NT2/D1 (cell line): ENCODE measurements around the gene TNMD.
"Not testable (repeated sequence)": the region's sequence is repeated elsewhere in the genome, so short reads cannot be mapped to it uniquely, and the experiment has no call there.

Source experiments
- DNase-seq: peaks from one replicate; pipeline ENCODE4 v3.0.0-alpha.2; 2011; ENCODE audit warnings: low read depth, low spot score
- H3K27me3 ChIP-seq: 2 replicates; pipeline ENCODE4 v1.6.0; 2011; ENCODE audit warnings: mild to moderate bottlenecking; ENCODE audit not compliant: insufficient read length, insufficient read depth
- H3K36me3 ChIP-seq: 2 replicates; pipeline ENCODE4 v1.6.1; 2011; ENCODE audit warnings: mild to moderate bottlenecking, low read length, mixed read lengths; ENCODE audit not compliant: insufficient read depth, insufficient read length
- H3K4me1 ChIP-seq: 2 replicates; pipeline ENCODE4 v1.5.1; 2011; ENCODE audit not compliant: insufficient read depth, insufficient read length
- H3K4me3 ChIP-seq: 2 replicates; pipeline ENCODE4 v1.5.1; 2011; ENCODE audit warnings: low read depth; ENCODE audit not compliant: insufficient read length
- H3K9ac ChIP-seq: 2 replicates; pipeline ENCODE4 v1.6.0; 2011; ENCODE audit warnings: low read depth; ENCODE audit not compliant: insufficient read length
- H3K9me3 ChIP-seq: 2 replicates; pipeline ENCODE4 v1.5.1; 2011; ENCODE audit warnings: mild to moderate bottlenecking, low read length; ENCODE audit not compliant: insufficient read depth
- SUZ12 ChIP-seq: IDR thresholded peaks from 2 replicates; pipeline ENCODE4 v1.6.1; 2011; ENCODE audit not compliant: insufficient read length, insufficient read depth; ENCODE audit errors: extremely low read depth
- YY1 ChIP-seq: IDR thresholded peaks from 2 replicates; pipeline ENCODE4 v1.6.1; 2011; ENCODE audit not compliant: insufficient read length, insufficient read depth
- ZNF274 ChIP-seq: IDR thresholded peaks from 2 replicates; pipeline ENCODE4 v1.6.1; 2011; ENCODE audit warnings: mild to moderate bottlenecking, low read depth, low read length

Gene TNMD

GRCh38 chrX:100584611-100585010 is at the start of gene TNMD:
TSS of gene TNMD (plus strand) at chrX:100584936. CDS start at chrX:100585019, 83 bp downstream.
- no peaks in the 10 kb centered on the region for H3K4me1 ChIP-seq
- H3K9ac ChIP-seq: no peak within 1 kb of the TSS
- H3K4me3 ChIP-seq: no peak within 1 kb of the TSS
- no peaks in the 10 kb centered on the region for H3K27me3 ChIP-seq
- no peaks in the 10 kb centered on the region for H3K36me3 ChIP-seq
- no peaks in the 10 kb centered on the region for H3K9me3 ChIP-seq
- no peak for DNase-seq
- TF ChIP-seq ZNF274 (no peak), YY1 (no peak), SUZ12 (no peak)

- H3K9me3 ChIP-seq, DNase-seq, H3K27me3 ChIP-seq, H3K4me1 ChIP-seq, H3K9ac ChIP-seq, H3K36me3 ChIP-seq, H3K4me3 ChIP-seq: not testable (repeated sequence)
Observed at GRCh38 chrX:100565534-100565933, 19.2 kb upstream of the TNMD start.

- no peak for TF ChIP-seq ZNF274
- no peak for TF ChIP-seq SUZ12
- TF ChIP-seq YY1: no peak
- Histone ChIP-seq H3K9ac (no peak overlapping the region), H3K36me3 (no peaks in the 10 kb centered on the region), H3K4me1 (no peaks in the 10 kb centered on the region), H3K4me3 (no peak overlapping the region), H3K27me3 (no peaks in the 10 kb centered on the region), H3K9me3 (no peaks in the 10 kb centered on the region)
- DNase-seq: no peak
Observed at GRCh38 chrX:100586747-100587146, 2.0 kb downstream of the TNMD start.

GRCh38 chrX:100587861-100588260 is 3.1 kb downstream of the TNMD start:
- H3K9ac ChIP-seq: no peak overlapping the region
- DNase-seq: no peak

GRCh38 chrX:100591256-100592051 is 6.7 kb downstream of the TNMD start:
- H3K4me1 ChIP-seq: no peaks in the 10 kb centered on the region

More at GRCh38 chrX:100587861-100588260, 3.1 kb downstream of the TNMD start:
- TF ChIP-seq ZNF274 (no peak), SUZ12 (no peak)
- Histone ChIP-seq H3K4me1 (no peaks in the 10 kb centered on the region), H3K9me3 (no peaks in the 10 kb centered on the region), H3K4me3 (no peak overlapping the region), H3K27me3 (no peaks in the 10 kb centered on the region), H3K36me3 (no peaks in the 10 kb centered on the region)

GRCh38 chrX:100593126-100593525 is 8.4 kb downstream of the TNMD start:
- TF ChIP-seq ZNF274 (no peak), SUZ12 (no peak), YY1 (no peak)
- no peak for DNase-seq
- Histone ChIP-seq H3K4me1 (no peaks in the 10 kb centered on the region), H3K9me3 (no peaks in the 10 kb centered on the region), H3K9ac (no peak overlapping the region), H3K4me3 (no peak overlapping the region), H3K27me3 (no peaks in the 10 kb centered on the region), H3K36me3 (no peaks in the 10 kb centered on the region)

More at GRCh38 chrX:100591256-100592051, 6.7 kb downstream of the TNMD start:
- no peak overlapping the region for H3K4me3 ChIP-seq
- DNase-seq: no peak
- TF ChIP-seq YY1: no peak
- TF ChIP-seq SUZ12: no peak
- no peak for TF ChIP-seq ZNF274
- no peaks in the 10 kb centered on the region for H3K36me3 ChIP-seq
- H3K27me3 ChIP-seq: no peaks in the 10 kb centered on the region
- H3K9ac ChIP-seq: no peak overlapping the region
- H3K9me3 ChIP-seq: no peaks in the 10 kb centered on the region

GRCh38 chrX:100593581-100593980 is 8.8 kb downstream of the TNMD start:
- Histone ChIP-seq H3K9me3 (no peaks in the 10 kb centered on the region), H3K27me3 (no peaks in the 10 kb centered on the region), H3K36me3 (no peaks in the 10 kb centered on the region), H3K4me1 (no peaks in the 10 kb centered on the region), H3K9ac (no peak overlapping the region), H3K4me3 (no peak overlapping the region)
- TF ChIP-seq YY1 (no peak), SUZ12 (no peak), ZNF274 (no peak)
- DNase-seq: no peak

GRCh38 chrX:100596601-100597000 is 11.9 kb downstream of the TNMD start:
- TF ChIP-seq ZNF274 (no peak), SUZ12 (no peak), YY1 (no peak)
- H3K36me3 ChIP-seq: no peaks in the 10 kb centered on the region
- H3K4me1 ChIP-seq: no peaks in the 10 kb centered on the region
- no peak overlapping the region for H3K4me3 ChIP-seq
- H3K9ac ChIP-seq: no peak overlapping the region
- H3K9me3 ChIP-seq: no peaks in the 10 kb centered on the region
- DNase-seq: no peak
- H3K27me3 ChIP-seq: no peaks in the 10 kb centered on the region
